HepG2 (cell line): Measurements from ENCODE around the gene KRTAP3-2. TPM values are rescaled to one million over a fixed set of nuclear protein-coding genes. Genes with fewer than 3 reads are reported as not detected.

Source experiments
- BORCS8-MEF2B ChIP-seq: sonication (generic); formaldehyde crosslinking; IDR thresholded peaks from 2 replicates; pipeline ENCODE4 v1.8.0; 2022; ENCODE audit warnings: mild to moderate bottlenecking, missing genetic modification reagents
- DBP ChIP-seq: sonication (generic); formaldehyde crosslinking; IDR thresholded peaks from 2 replicates; pipeline ENCODE4 v1.4.0; 2020; ENCODE audit warnings: missing genetic modification reagents; ENCODE audit errors: not compliant biosample characterization
- DZIP1 ChIP-seq: sonication (generic); formaldehyde crosslinking; IDR thresholded peaks from 2 replicates; pipeline ENCODE4 v1.5.0; 2020; ENCODE audit warnings: mild to moderate bottlenecking, missing genetic modification reagents
- HOXD1 ChIP-seq: sonication (generic); formaldehyde crosslinking; IDR thresholded peaks from 2 replicates; pipeline ENCODE4 v1.5.0; 2020; ENCODE audit warnings: missing genetic modification reagents
- SATB2 ChIP-seq: sonication (generic); formaldehyde crosslinking; IDR thresholded peaks from 2 replicates; pipeline ENCODE4 v1.5.0; 2020; ENCODE audit warnings: missing genetic modification reagents
- SCMH1 ChIP-seq: sonication (generic); formaldehyde crosslinking; IDR thresholded peaks from 2 replicates; pipeline ENCODE4 v1.9.0; 2021; ENCODE audit warnings: missing genetic modification reagents, mild to moderate bottlenecking, borderline replicate concordance
- ZFAT ChIP-seq: sonication (generic); formaldehyde crosslinking; conservative IDR thresholded peaks from 2 replicates; pipeline ENCODE4 v1.8.1; 2023; ENCODE audit warnings: missing genetic modification reagents, inconsistent platforms
- ZFP36L1 ChIP-seq: sonication (generic); formaldehyde crosslinking; IDR thresholded peaks from 2 replicates; pipeline ENCODE4 v1.8.0; 2022; ENCODE audit warnings: mild to moderate bottlenecking, missing genetic modification reagents, moderate library complexity
- ZFX ChIP-seq: sonication (generic); formaldehyde crosslinking; IDR thresholded peaks from 2 replicates; pipeline ENCODE4 v1.4.0; 2020; ENCODE audit warnings: mild to moderate bottlenecking, low read depth, missing genetic modification reagents, moderate library complexity
- ZHX2 ChIP-seq, 2 experiments: sonication (generic) in 1 of 2; formaldehyde crosslinking in 1 of 2; IDR thresholded peaks; 2 replicates each; pipeline versions ENCODE4 v1.6.1 to v1.9.0; 2014 to 2022; ENCODE audit warnings: antibody characterized with exemption in 1 of 2, borderline replicate concordance in 1 of 2, inconsistent platforms in 1 of 2, low read depth in 1 of 2, missing genetic modification reagents in 1 of 2
- ZNF512B ChIP-seq: sonication (generic); formaldehyde crosslinking; IDR thresholded peaks from 2 replicates; pipeline ENCODE4 v1.5.1; 2020; ENCODE audit warnings: missing genetic modification reagents, mild to moderate bottlenecking, borderline replicate concordance
- ZNF562 ChIP-seq: sonication (generic); formaldehyde crosslinking; IDR thresholded peaks from 2 replicates; pipeline ENCODE4 v1.8.0; 2022; ENCODE audit warnings: missing genetic modification reagents, borderline replicate concordance
- ZNF569 ChIP-seq: sonication (generic); formaldehyde crosslinking; IDR thresholded peaks from 2 replicates; pipeline ENCODE4 v1.5.0; 2020; ENCODE audit warnings: mild to moderate bottlenecking, missing genetic modification reagents, moderate library complexity, borderline replicate concordance
- polyA plus RNA-seq, 8 experiments: library from polyadenylated mRNA; depleted of rRNA in 3 of 8; stranded (reverse) in 7 of 8; unstranded in 1 of 8; fragments of >200 nt; fragmentation: Illumina TruSeq in 4 of 8; extraction: Trizol in 4 of 8; gene quantifications; 2 replicates each; pipeline versions ENCODE4 v1.2.1 to v1.2.3, GENCODE V29; 2011 to 2016; ENCODE audit warnings: low read depth in 4 of 8, missing spikeins in 1 of 8, mixed read lengths in 1 of 8; ENCODE audit not compliant: insufficient read depth in 1 of 8
- total RNA-seq, 5 experiments: library from RNA; depleted of rRNA; stranded (reverse); fragments of >200 nt; fragmentation: Illumina TruSeq; extraction: Trizol; gene quantifications; 2 replicates each; pipeline ENCODE4 v1.2.3, GENCODE V29; 2016; ENCODE audit warnings: low read depth in 1 of 5

KRTAP3-2 gene
- total and polyA plus RNA-seq, 2 of the 13 experiments (the other 11 are each of a cell fraction or from before 2014, with no cell fraction given): not detected

- TF ChIP-seq ZHX2 (IDR thresholded peaks at IDR 0.05; ENCODE audit: low read depth): no peak
- TF ChIP-seq ZHX2 (CRISPR knock-in tag; IDR thresholded peaks at IDR 0.05; ENCODE audit: borderline replicate concordance): peak; percentile 61; the same call in 1 of the 2 replicates
- peak; percentile 100 for TF ChIP-seq HOXD1 (CRISPR knock-in tag)
- 0 out of 2 replicates have a peak, but pooled peaks have one; percentile 71 for TF ChIP-seq SATB2 (CRISPR knock-in tag)
- TF ChIP-seq DZIP1: no peak
- no peak for TF ChIP-seq ZNF569 (CRISPR knock-in tag)
- no peak for TF ChIP-seq SCMH1
- no peak for TF ChIP-seq ZNF562 (CRISPR knock-in tag)
- TF ChIP-seq ZFX (CRISPR knock-in tag): peak; percentile 94
- no peak for TF ChIP-seq ZFAT
- 0 out of 2 replicates have a peak, but pooled peaks have one; percentile 21 for TF ChIP-seq ZFP36L1 (CRISPR knock-in tag)
- no peak for TF ChIP-seq ZNF512B
- TF ChIP-seq BORCS8-MEF2B (CRISPR knock-in tag): peak; percentile 52; the same call in 1 of the 2 replicates
- TF ChIP-seq DBP (CRISPR knock-in tag): no peak
Observed at GRCh38 chr17:40958086-40958953, 41.4 kb downstream of the KRTAP3-2 start (continued).
